GM18861 (cell line): ENCODE measurements around the gene NDUFB7.
A peak's percentile ranks its signal among the peaks of the same experiment; 100 is the strongest.
"Not testable (repeated sequence)": the region's sequence is repeated elsewhere in the genome, so short reads cannot be mapped to it uniquely, and the experiment has no call there.

Experiments used
- ATAC-seq: cut with Tn5 transposase; IDR thresholded peaks from one replicate; pipeline ENCODE4 v1.9.1; 2021; ENCODE audit not compliant: unreplicated experiment

Gene NDUFB7

DNA sequence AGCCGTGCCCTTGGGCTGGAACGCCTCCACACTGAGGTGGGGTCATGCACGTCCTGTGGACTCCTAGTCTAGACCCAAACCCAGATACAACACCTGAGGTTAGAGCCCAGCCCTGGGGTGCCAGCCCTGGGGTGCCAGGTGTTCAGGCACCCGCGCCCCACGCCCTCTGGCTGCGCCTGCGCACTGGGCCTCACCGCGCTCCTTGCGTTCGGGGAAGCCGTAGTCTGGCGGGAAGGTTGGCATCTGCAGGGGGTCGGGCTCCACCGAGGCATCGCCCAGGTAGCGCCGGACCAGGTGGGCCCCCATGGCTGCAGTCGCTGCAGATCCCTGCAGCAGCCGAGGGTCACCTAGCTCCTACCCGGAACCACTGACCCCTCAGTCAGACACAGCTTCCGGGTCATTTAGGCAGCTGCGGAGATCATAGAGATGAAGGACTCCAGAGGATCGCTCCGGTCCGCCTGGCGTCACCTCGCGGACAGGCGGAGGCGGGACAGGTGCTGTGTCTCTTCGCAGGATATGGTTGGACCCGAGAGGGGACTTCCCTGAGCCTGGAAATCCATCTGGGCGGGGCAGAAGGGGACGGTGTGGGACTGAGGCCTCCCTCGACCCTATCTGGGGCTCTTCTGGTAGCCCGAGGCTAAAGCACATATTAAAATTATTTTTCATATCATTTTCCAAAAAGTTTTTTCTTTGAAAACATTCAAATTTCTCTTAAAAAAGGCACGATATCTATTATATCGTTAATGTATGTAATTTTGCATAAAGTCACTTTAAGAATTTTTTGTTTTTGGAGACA is at the start of gene NDUFB7:
Gene NDUFB7 (minus strand): TSS at position 372 of the 796 bp plus-strand sequence. CDS start 66 bp downstream, at position 306.
- ATAC-seq = peak; percentile 78

- ATAC-seq = no peak
These were observed 47.5 kb upstream of the NDUFB7 start for GRCh38 chr19:14619404-14619803.

- ATAC-seq = no peak
These were observed 44.5 kb upstream of the NDUFB7 start for GRCh38 chr19:14616407-14616806.

DNA sequence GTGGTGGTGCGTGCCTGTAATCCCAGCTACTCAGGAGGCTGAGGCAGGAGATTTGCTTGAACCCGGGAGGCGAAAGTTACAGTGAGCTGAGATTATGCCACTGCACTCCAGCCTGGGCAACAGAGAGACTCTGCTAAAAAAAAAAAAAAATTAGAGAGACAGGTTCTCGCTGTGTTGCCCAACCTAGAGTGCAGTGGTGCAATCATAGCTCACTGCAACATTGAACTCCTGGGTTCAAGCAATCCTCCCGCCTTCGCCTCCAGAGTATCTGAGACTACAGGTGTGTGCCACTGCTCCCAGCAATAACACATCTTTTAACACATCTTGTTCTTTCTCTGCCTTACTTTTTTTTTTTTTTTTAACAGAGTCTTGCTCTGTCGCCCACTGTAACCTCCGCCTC is 43.8 kb upstream of the NDUFB7 start:
- no peak for ATAC-seq

GRCh38 chr19:14614099-14614412 is 42.2 kb upstream of the NDUFB7 start:
- no peak for ATAC-seq

DNA sequence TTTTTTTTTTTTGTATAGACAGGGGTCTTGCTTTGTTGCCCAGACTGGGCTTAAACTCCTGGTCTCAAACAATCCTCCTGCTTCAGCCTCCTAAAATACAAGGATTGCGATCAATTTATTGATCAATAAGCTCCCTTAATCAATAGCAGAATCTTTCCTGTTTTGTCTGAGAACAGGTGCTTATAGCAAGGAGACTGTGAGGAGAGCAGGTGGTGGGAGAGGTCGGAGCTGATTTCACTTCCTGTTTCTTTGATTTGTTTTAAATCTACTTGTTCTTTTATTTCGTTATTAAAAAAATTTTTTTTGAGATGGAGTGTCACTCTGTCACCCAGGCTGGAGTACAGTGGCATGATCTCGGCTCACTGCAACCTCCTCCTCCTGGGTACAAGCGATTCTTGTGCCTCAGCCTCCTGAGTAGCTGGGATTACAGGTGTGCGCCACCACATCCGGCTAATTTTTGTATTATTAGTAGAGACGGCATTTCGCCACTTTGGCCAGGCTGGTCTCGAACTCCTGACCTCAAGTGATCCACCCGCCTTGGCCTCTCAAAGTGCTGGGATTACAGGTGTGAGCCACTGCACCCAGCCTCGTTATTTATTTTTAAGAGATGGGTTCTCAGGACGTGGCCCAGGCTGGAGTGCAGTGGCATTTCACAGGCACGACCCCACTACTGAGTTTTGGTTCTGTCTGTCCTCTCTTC is 41.7 kb upstream of the NDUFB7 start:
- ATAC-seq = not testable (repeated sequence)

- ATAC-seq = no peak
These were observed 40.8 kb upstream of the NDUFB7 start for GRCh38 chr19:14612657-14613056.

DNA sequence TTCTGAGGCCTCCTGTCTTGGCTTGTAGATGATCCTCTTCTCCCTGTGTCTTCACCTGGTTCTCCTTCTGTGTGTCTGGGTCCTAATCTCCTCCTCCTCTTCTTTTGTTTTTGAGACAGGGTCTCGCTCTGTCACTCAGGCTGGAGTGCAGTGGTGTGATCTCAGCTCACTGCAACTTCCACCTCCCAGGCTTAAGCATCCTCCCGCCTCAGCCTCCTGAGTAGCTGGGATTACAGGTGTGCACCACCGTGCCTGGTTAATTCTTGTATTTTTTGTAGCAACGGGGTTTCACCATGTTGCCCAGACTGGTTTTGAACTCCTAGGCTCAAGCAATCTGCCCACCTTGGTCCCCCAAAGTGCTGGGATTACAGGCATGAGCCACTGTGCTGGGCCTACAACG is 40.4 kb upstream of the NDUFB7 start:
- ATAC-seq = not testable (repeated sequence)

DNA sequence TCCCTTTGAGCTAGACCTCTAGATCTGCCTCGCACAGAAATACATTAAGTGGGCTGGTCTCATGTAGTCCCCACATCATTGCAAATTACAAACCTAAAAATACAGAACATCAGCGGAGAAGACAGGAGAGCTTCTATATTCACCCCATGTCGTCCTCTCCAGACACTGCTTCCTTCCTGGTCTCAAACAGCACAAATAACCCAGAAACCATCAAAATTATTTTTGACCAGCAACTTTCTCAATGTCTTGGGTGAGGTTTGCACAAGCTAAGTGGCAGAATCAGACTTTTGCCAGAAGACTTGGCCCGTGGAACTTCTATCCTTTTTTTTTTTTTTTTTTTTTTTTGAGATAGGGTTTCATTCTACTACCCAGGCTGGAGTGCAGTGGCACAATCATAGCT is 39.2 kb upstream of the NDUFB7 start:
- ATAC-seq = no peak

DNA sequence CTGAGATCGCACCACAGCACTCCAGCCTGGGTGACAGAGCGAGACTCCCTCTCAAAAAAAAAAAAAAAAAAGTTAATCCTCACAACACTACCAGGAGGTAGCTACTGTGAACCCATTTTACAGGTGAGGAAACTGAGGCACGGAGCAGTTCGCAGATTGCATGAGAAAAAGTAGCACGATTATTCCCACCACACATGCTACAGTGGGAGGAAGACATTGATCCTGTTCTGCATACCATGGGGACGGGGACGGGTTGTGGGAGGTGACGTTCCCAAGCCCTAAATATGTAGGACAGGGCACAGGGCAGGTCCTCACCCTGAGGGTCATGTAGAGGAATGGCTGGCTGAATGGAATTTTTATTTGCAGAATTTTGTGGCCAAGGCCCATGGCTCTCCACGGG is 34.8 kb upstream of the NDUFB7 start:
- no peak for ATAC-seq

GRCh38 chr19:14603990-14604387 is 32.1 kb upstream of the NDUFB7 start:
- ATAC-seq = peak; percentile 89

- ATAC-seq = no peak
These were observed 27.8 kb upstream of the NDUFB7 start for GRCh38 chr19:14599548-14600147.

DNA sequence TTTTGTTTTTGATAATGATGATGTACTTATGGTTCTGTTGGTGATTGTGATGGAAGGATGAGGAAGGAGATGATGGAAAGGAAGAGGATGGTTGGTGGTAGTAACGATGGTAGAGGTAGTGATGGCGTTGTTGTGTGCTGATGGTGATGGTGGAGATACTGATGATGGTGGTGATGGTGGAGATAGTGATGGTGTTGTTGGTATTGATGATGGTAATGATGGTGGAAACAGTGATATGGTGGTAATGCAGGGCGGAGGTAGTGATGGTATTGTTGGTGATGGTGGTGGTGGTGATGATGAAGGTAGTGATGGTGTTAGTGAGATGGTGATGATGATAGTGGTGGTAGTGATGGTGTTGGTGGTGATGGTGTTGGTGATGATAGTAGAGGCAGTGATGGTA is 23.7 kb upstream of the NDUFB7 start:
- ATAC-seq = no peak

GRCh38 chr19:14589433-14589832 is 17.6 kb upstream of the NDUFB7 start:
- not testable (repeated sequence) for ATAC-seq

DNA sequence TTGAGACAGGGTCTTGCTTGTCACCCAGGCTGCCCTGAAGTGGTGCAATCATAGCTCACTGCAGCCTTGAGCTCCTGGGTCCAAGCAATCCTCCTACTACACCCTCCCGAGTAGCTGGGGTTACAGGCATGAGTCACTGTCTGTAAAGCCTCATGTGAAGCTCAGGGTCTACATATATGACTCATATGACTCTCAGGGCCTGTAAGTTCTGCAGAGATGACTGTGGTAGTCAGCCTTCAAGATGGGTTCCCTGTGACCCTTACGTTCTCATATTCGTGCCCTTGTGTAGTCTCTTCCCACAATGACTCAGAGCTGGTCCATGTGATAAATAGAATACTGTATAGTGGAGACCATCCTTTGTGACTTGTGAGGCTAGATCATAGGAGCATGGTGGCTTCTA is 13.3 kb upstream of the NDUFB7 start:
- ATAC-seq = peak; percentile 60

DNA sequence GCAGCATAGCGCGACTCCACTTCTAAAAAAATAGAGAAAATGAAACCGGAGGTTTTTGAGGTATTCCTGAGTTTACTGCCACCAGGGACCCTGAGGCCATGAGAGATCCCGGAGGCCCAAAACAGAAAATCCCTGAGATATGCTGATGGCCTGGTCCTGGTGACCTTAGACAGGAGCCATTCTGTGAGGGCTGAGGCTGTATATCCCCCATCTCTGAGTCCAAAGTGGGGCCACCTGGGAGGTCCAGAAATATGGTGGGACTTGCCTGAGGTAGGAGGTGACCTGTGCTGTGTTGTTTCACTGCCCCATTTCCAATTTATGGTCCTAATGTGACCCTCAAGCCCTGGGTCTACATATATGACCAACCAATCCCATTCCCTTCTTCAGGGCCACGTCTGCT is 12.5 kb upstream of the NDUFB7 start:
- not testable (repeated sequence) for ATAC-seq

DNA sequence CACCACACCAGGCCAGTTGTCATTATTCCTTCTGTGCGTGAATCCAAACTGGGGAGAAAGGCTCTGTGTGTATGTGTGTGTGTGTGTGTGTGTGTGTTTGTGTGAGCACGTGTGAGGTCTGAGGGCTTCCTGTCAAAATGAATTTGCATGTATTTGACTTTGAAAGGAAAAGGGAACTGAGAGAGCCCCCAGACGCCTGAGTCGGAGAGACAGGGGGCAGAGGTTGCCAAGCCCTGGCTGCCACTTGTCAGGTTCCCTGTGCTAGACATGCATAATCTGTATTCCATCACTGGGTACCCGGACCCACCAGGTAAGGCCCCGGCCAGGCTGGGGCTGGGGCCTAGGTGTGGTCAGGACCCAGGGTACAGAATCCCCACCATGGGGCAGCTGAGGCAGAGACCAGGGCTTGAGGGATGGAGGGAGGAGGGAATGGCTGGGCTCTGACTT is 11.1 kb upstream of the NDUFB7 start, which contains the start of gene CLEC17A:
Gene CLEC17A (plus strand): TSS at position 191 of the 447 bp plus-strand sequence. CDS start 77 bp downstream, at position 268.
- ATAC-seq = no peak

DNA sequence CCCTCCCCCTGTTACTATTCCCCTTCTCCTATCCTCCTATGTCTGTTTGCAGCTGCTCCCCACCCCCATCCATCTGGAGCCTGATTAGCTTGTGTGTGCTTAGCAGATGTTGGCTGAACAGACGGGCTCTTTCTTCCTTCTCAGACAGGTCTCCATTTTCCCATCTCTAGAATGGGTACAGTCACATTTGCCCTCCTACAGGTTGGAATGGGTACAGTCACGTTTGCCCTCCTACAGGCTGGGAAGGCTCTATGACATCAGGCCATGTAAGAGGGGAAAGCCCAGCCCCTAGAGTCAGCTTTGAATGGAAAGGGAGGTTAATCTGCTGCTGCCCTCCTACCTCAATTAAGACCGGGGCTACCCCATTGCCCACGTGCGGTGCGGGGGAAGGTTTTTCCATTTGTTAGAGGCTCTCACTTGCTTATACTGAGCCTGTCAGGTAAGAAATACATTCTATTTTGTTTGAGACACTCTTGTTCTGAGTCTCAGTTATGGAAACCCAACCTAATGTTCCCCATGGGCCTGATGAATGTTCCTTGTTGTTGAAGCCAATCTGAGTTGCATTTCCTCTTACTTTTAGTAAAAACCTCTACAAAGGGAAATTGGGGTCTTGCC is 8.9 kb upstream of the NDUFB7 start:
- no peak for ATAC-seq

- peak; percentile 27 for ATAC-seq
These were observed 6.1 kb upstream of the NDUFB7 start for GRCh38 chr19:14577885-14578427.

GRCh38 chr19:14577264-14577663 is 5.4 kb upstream of the NDUFB7 start:
- no peak for ATAC-seq

- ATAC-seq = no peak
These were observed 4.5 kb upstream of the NDUFB7 start for GRCh38 chr19:14576363-14576762.
